Thymus (tissue), 11 donors: Measurements from ENCODE around the gene ZRANB1. TPM values are rescaled to one million over a fixed set of nuclear protein-coding genes. Genes with fewer than 3 reads are reported as not detected.

Source experiments
- DNase-seq, 9 donors: peaks; one replicate each; pipeline ENCODE4 v3.0.0-alpha.2; 2013; ENCODE audit warnings: low spot score in 9 of 9, low read depth in 6 of 9, missing footprints in 1 of 9
- H3K27ac ChIP-seq, 2 donors: one replicate each; pipeline ENCODE4 v1.5.1; 2013; ENCODE audit warnings: control low read depth in 1 of 2, low read depth in 1 of 2, low read length in 1 of 2, mild to moderate bottlenecking in 1 of 2, moderate library complexity in 1 of 2
- H3K27me3 ChIP-seq, 2 donors: one replicate each; pipeline ENCODE4 v1.5.1; 2013; ENCODE audit warnings: low read length in 1 of 2; ENCODE audit not compliant: control insufficient read depth in 2 of 2, insufficient read depth in 1 of 2
- H3K36me3 ChIP-seq, 2 donors: one replicate each; pipeline ENCODE4 v1.5.1; 2013; ENCODE audit warnings: low read length in 1 of 2, mild to moderate bottlenecking in 1 of 2, moderate library complexity in 1 of 2; ENCODE audit not compliant: control insufficient read depth in 2 of 2, insufficient read depth in 2 of 2
- H3K4me1 ChIP-seq, 2 donors: one replicate each; pipeline ENCODE4 v1.5.1; 2013; ENCODE audit warnings: low read length in 2 of 2; ENCODE audit not compliant: control insufficient read depth in 2 of 2, insufficient read depth in 2 of 2
- H3K4me3 ChIP-seq, 2 donors: one replicate each; pipeline ENCODE4 v1.5.1; 2013; ENCODE audit warnings: low read length in 2 of 2, control low read depth in 1 of 2, mild to moderate bottlenecking in 1 of 2
- H3K9me3 ChIP-seq, 2 donors: one replicate each; pipeline ENCODE4 v1.5.1; 2013; ENCODE audit warnings: low read length in 1 of 2, mild to moderate bottlenecking in 1 of 2; ENCODE audit not compliant: control insufficient read depth in 2 of 2, insufficient read depth in 1 of 2
- WGBS: extraction: QIAGEN DNeasy Blood & Tissue Kit; methylation state at CpG from one replicate; pipeline ENCODE4 v1.1.7; 2013; 5-methylcytosine and 5-hydroxymethylcytosine counted together
- polyA plus RNA-seq: library from polyadenylated mRNA; stranded (reverse); fragments of 200-250 nt; gene quantifications from one replicate; pipeline ENCODE4 v1.2.3, GENCODE V29; 2013
- total RNA-seq: library from RNA; stranded (reverse); fragments of 120-200 nt; gene quantifications from one replicate; pipeline ENCODE4 v1.2.4, GENCODE V29; 2013
- donor health status: healthy.

The ZRANB1 gene
- total and polyA plus RNA-seq, 2 donors: 16.0 to 17.5 TPM

DNA sequence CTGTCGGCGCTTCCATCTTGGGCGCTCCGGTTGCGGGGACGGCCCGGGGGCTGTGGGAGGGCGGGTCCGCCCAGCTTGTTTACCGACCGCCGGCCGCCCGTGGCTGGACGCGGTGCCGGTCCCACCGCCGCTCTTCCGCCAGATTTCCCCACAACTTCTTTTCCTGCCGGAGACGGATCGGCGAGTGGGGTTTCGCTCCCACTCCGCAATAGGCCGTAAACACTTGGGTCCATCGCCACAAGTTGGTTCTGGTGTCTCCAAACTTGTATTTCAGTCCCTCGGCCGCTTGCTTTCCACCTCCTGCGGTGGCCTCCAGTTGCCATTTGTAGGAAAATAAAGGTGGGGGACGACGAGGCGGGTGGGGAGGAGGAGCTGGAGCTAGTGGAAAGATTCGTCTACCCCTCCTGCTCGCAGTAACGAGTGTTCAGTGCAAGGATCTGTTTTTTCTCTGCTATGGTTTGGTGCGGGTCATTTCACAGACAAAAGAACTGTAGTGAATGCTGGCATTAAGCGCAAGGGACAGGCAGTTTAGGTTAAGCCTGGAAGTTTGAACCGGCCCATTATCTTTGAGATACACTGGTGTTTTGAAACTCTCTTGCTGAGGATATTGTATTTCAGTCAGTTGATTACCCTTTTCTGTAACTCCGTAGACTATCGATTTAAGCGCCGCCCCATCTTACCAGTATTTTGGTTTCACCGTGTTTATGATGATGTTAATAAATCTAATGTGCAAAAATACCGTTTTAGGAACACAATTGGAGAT lies 24.3 kb upstream of the ZRANB1 start:
- peak in 8 of 9 donors; percentile 16 to 62 (median 31) for DNase-seq
- Histone ChIP-seq H3K36me3 (peaks cover 0 to 4% of the 10 kb centered on the region in 2 donors), H3K4me1 (peaks cover 8 to 9% of the 10 kb centered on the region in 2 donors), H3K9me3 (no peaks in the 10 kb centered on the region), H3K27me3 (no peaks in the 10 kb centered on the region), H3K27ac (peak overlapping the region; percentile 88 to 99), H3K4me3 (peak overlapping the region; percentile 79 to 98)
- WGBS: under 1% methylated on average over 46 of the region's 46 CpGs

DNA sequence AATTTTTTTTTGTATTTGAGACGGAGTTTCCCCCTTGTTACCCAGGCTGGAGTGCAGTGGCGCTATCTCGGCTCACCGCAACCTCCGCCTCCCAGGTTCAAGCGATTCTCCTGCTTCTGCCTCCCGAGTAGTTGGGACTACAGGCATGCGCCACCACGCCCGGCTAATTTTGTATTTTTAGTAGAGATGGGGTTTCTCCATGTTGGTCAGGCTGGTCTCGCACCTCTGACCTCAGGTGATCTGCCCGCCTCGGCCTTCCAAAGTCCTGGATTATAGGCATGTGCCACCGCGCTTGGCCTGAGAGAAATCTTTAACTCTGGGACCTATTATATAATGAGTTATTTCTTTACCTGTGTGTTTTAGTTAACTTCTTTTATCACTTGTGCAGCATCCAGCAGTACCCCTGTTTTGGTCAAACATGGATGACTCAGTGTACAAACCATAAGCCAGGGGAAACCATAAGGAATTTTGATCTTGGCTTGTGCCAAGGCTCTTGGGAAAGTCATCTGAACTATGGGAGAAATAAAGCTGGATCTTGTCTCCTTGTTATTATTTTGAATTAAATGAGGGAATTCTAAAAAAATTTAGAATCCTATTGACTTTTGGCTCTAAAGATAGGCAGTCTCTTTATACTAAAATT lies 23.6 kb upstream of the ZRANB1 start:
- peaks cover 8 to 9% of the 10 kb centered on the region in 2 donors for H3K4me1 ChIP-seq
- WGBS: 45% methylated on average over 15 of the region's 15 CpGs
- no peak for DNase-seq

DNA sequence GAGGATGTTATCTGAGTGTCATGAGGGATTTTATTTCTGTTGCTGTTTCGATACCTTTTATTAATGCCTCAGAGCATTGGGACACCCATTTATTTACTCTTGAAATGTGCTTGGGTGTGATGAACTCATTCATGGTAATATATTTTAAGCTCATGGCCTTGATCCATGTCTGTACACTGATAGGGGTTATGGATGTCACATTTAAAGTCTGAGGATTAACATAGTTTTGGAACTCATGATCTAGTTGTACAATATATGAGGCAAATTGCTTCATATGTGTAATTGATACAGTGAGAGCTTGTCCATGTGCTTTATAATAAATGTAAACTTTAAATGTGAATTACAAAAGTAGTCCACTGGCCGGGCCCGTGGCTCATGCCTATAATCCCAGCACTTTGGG lies 23.0 kb upstream of the ZRANB1 start:
- H3K4me1 ChIP-seq: peaks cover 8 to 9% of the 10 kb centered on the region in 2 donors

More for the DNA sequence above, 23.6 kb upstream of the ZRANB1 start:
- H3K27me3 ChIP-seq: no peaks in the 10 kb centered on the region
- peak overlapping the region; percentile 79 to 98 for H3K4me3 ChIP-seq
- peaks cover 0 to 5% of the 10 kb centered on the region in 2 donors for H3K36me3 ChIP-seq
- H3K9me3 ChIP-seq: no peaks in the 10 kb centered on the region
- no peak overlapping the region for H3K27ac ChIP-seq

DNA sequence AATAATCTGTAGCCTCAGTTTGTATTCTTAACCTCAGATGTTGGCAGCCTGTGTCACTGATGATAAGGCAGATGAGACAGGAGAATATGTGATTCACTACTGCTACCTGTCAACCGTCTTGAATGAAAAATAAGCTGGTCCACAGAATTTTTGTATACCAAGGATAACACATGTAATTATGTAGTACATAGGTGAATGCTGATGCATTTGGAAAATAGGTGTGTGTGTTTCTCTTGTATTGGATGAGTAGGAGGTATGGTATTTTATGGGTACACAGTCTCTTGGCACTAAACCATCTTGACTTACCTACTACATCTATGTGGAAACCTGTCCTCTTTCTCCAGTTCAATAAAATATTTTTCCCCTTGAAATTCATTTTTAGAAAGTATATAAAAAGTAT lies 20.7 kb upstream of the ZRANB1 start:
- no peak overlapping the region for H3K4me3 ChIP-seq
- no peak for DNase-seq
- peaks cover 2 to 5% of the 10 kb centered on the region in 2 donors for H3K36me3 ChIP-seq
- H3K27ac ChIP-seq: no peak overlapping the region
- WGBS: 94% methylated on average over 1 of the region's 1 CpG
- no peaks in the 10 kb centered on the region for H3K27me3 ChIP-seq
- H3K4me1 ChIP-seq: peaks cover 5 to 6% of the 10 kb centered on the region in 2 donors
- no peaks in the 10 kb centered on the region for H3K9me3 ChIP-seq

More for the DNA sequence above, 23.0 kb upstream of the ZRANB1 start:
- no peak overlapping the region for H3K4me3 ChIP-seq
- H3K27me3 ChIP-seq: no peaks in the 10 kb centered on the region
- H3K36me3 ChIP-seq: peaks cover 2 to 5% of the 10 kb centered on the region in 2 donors
- H3K27ac ChIP-seq: no peak overlapping the region
- no peak for DNase-seq
- WGBS: 95% methylated on average over 3 of the region's 3 CpGs
- H3K9me3 ChIP-seq: no peaks in the 10 kb centered on the region

DNA sequence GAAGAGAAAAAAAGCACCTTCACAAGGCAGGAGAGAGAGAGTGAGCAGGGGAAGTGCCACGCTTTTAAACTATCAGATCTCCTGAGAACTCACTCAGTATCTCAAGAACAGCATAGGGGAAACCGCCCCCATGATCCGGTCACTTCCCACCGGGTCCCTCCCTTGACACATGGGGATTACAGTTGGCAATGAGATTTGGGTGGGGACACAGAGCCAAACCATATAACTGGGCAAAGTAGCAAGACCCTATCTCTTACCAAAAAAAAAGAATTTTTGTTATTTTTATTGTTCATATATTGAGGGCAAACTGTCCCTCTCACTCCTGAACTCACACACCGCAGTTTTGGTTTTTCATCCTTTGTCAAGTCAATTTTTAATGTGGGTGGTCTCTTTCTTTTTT lies 18.2 kb upstream of the ZRANB1 start:
- DNase-seq: no peak
- Histone ChIP-seq H3K4me3 (no peak overlapping the region), H3K27me3 (no peaks in the 10 kb centered on the region), H3K4me1 (peaks cover 0 to 2% of the 10 kb centered on the region in 2 donors), H3K27ac (no peak overlapping the region), H3K9me3 (no peaks in the 10 kb centered on the region), H3K36me3 (peaks cover 5% of the 10 kb centered on the region in 2 donors)
- 98% methylated on average over 5 of the region's 5 CpGs for WGBS

DNA sequence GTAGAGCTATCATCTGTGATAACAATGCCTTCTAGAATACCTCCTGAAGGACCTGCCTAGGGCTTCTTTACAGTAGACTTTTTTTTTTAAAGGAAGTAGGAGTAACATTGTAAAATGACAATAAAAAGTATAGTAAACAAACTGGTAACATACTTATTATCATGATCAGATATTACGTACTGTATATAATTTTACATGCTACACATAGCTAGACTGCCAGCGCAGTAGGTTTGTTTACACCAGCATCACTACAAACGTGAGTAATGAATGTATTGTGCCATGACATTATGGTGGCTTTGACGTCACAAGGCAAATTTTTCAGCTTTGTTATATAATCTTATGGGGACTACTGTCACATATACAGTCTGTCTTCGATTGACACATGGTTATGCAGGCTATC lies 15.4 kb upstream of the ZRANB1 start:
- H3K27ac ChIP-seq: no peak overlapping the region
- no peak for DNase-seq
- no peaks in the 10 kb centered on the region for H3K27me3 ChIP-seq
- no peaks in the 10 kb centered on the region for H3K4me1 ChIP-seq
- H3K9me3 ChIP-seq: peaks cover 0 to 5% of the 10 kb centered on the region in 2 donors
- no peak overlapping the region for H3K4me3 ChIP-seq
- WGBS: 99% methylated on average over 5 of the region's 5 CpGs
- peaks cover 5 to 6% of the 10 kb centered on the region in 2 donors for H3K36me3 ChIP-seq

DNA sequence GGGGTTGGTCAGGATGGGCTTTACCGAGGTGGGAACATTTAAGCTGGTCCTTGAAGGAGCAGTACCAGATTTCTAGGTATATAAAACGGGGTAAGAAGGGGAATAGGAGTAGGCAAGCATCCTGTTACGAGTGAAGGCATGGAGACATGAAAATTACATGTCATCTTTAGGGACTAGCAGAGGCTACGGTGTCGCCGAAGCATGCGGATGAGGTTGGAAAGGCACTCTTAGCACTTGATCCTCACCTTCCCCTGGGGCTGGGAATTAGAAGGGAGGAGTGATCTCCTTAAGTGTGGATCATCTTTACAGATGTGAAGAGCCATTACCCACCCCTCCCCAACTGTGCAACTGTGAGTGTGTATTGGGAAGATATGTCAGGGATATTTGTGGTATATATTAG lies 13.8 kb upstream of the ZRANB1 start:
- Histone ChIP-seq H3K36me3 (peaks cover 0 to 6% of the 10 kb centered on the region in 2 donors), H3K9me3 (peaks cover 0 to 5% of the 10 kb centered on the region in 2 donors), H3K27ac (no peak overlapping the region), H3K27me3 (no peaks in the 10 kb centered on the region), H3K4me3 (no peak overlapping the region), H3K4me1 (no peaks in the 10 kb centered on the region)
- DNase-seq: no peak
- WGBS: 95% methylated on average over 7 of the region's 7 CpGs

DNA sequence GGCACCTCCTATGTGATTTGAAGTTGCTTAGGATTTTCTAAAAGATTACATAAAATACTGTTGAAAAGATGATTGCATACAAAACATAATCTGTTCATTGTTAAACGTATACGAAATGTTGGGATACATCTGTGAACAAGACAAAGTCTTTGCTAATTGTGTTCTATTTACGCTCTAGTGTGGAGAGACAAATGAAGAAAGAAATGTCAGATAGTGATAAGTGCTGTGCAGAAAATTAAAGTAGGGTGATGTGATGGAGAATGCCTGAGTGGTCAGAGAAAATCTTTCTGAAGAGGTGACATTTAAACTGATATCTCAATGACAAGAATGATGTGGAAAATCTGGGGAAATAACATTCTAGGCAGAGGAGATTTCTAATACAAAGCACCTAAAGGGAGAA lies 13.4 kb upstream of the ZRANB1 start:
- Histone ChIP-seq H3K27me3 (no peaks in the 10 kb centered on the region), H3K27ac (no peak overlapping the region), H3K36me3 (peaks cover 0 to 5% of the 10 kb centered on the region in 2 donors), H3K9me3 (peaks cover 0 to 5% of the 10 kb centered on the region in 2 donors), H3K4me3 (no peak overlapping the region), H3K4me1 (no peaks in the 10 kb centered on the region)
- DNase-seq: no peak
- WGBS: 98% methylated on average over 3 of the region's 3 CpGs

DNA sequence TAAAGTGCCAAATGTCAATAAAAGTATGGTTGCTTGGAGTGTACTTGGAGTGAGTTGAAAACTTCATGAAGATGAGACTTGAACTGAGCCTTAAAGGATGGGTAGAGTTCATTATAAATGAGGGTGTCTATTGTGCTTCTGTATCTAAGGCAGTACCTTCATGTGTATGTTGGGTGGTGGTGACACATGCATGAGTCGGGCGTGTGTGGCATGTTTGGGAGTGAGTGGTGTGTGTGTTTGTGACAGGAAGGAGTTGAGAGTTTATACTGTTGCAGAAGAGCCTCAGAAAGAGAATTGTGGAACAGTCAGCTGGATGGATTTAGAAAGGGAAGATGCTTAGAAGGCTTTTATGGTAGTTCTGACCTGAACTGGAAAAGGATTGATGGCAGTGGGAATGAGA lies 6.0 kb upstream of the ZRANB1 start:
- H3K36me3 ChIP-seq: no peaks in the 10 kb centered on the region
- H3K4me3 ChIP-seq: no peak overlapping the region
- peaks cover 0 to 4% of the 10 kb centered on the region in 2 donors for H3K9me3 ChIP-seq
- DNase-seq: no peak
- H3K27me3 ChIP-seq: no peaks in the 10 kb centered on the region
- H3K4me1 ChIP-seq: peaks cover 0 to 2% of the 10 kb centered on the region in 2 donors
- 98% methylated on average over 2 of the region's 2 CpGs for WGBS
- no peak overlapping the region for H3K27ac ChIP-seq
